ENCODE measurements around the gene LARGE1. TPM values are rescaled to one million over a fixed set of nuclear protein-coding genes. Genes with fewer than 3 reads are reported as not detected.

Gene LARGE1
- total and polyA plus RNA-seq, 2 of the 13 experiments (the other 11 are each of a cell fraction or from before 2014, with no cell fraction given): 8.4 to 11.0 TPM

DNA sequence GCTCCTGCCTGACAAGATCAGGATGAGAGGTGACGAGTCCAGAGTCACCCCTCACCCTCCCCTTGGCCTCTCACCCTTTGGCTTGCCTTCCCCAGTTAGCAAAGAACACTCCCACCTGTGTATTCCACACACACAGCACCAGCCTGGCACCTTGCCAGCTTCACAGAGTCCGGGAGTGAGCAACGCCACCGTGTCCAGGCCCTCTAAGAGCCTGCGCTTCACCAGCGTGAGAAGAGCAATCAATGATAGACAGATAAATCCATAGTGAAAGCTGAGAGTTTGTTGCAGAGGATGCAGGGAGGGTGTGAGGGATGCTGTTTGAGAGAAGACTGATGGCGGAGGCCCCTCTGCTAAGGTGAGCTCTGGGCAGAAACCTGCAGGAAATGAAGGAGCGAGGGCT is 404.5 kb downstream of the LARGE1 start (continued):
- TF ChIP-seq, protein P1, sequence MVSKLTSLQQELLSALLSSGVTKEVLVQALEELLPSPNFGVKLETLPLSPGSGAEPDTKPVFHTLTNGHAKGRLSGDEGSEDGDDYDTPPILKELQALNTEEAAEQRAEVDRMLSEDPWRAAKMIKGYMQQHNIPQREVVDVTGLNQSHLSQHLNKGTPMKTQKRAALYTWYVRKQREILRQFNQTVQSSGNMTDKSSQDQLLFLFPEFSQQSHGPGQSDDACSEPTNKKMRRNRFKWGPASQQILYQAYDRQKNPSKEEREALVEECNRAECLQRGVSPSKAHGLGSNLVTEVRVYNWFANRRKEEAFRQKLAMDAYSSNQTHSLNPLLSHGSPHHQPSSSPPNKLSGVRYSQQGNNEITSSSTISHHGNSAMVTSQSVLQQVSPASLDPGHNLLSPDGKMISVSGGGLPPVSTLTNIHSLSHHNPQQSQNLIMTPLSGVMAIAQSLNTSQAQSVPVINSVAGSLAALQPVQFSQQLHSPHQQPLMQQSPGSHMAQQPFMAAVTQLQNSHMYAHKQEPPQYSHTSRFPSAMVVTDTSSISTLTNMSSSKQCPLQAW (CRISPR knock-in tag; IDR thresholded peaks at IDR 0.05): no peak
- TF ChIP-seq NR2C2 (CRISPR knock-in tag; IDR thresholded peaks at IDR 0.05; ENCODE audit: borderline replicate concordance): 0 out of 2 replicates have a peak, but pooled peaks have one; percentile 21
- TF ChIP-seq AHR (CRISPR knock-in tag; IDR thresholded peaks at IDR 0.05): no peak
- peak; percentile 62; the same call in 1 of the 2 replicates for TF ChIP-seq SALL1 (CRISPR knock-in tag; IDR thresholded peaks at IDR 0.05)
- TF ChIP-seq MAFG (CRISPR knock-in tag; IDR thresholded peaks at IDR 0.05): no peak
- TF ChIP-seq ZBTB20 (CRISPR knock-in tag; IDR thresholded peaks at IDR 0.05; ENCODE audit: borderline replicate concordance, low read depth): no peak

DNA sequence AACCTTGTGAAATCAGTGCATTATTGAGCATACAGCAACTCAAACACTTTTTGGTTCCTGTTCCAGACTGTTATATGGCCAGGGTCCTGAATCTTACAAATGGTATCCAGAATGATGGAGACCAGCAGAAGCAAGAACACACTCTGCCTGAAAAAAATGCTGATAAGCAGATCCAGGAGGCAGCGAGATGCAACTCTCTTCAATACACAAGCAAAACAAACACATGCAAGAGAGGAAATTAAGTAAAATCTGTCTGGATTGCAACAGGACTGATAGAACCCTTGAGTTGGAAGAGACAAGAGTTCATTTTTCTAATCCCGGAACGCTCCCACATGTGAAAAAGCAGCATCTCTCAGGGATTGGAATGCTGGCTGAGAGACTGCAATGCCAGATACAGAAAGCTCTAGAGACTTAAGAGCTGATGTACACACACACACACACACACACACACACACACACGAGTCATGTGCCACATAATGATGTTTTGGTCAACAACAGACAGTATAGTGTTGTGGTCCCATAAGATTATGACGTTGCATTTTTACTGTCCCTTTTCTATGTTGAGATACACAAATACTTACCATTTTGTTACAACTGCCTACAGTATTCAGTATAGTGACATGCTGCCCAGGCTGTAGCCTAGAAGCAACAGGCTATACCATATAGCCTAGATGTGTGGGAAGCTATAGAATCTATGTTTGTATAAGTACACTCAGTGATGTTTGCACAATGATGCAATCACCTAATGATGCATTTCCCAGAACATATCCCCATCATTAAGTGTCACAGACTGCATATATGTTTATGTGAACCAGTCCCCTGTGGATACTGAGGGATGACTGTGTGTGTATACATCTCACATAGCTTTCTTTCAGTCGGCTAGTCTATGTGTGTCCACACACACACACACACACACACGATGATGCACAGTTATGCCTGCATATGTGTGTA is 406.6 kb downstream of the LARGE1 start:
- no TSS peak for BruUV-seq (replicated peaks)
- 83% methylated on average over 7 of the region's 7 CpGs for WGBS (ENCODE audit: low lambda C conversion rate)
- Histone ChIP-seq H3K4me2 (ENCODE audit: low read depth, low read length) (no peak overlapping the region), H3K36me3 (replicated peaks in 1 of 2; ENCODE audit: control insufficient read depth in 1 of 2, insufficient read depth in 2 of 2, low read length in 2 of 2) (no peaks in the 10 kb centered on the region), H3K9ac (ENCODE audit: insufficient read depth, low read depth, low read length) (no peak overlapping the region), H2AFZ (ENCODE audit: low read length) (no peak overlapping the region), H3K4me3 (replicated peaks in 1 of 3; ENCODE audit: insufficient read depth in 1 of 3, low read depth in 2 of 3, low read length in 3 of 3) (no peak overlapping the region), H3K27me3 (ENCODE audit: control insufficient read depth in 1 of 2, insufficient read depth in 2 of 2, low read length in 2 of 2) (no peaks in the 10 kb centered on the region), H3K27ac (ENCODE audit: extremely low read length, insufficient read depth, low read length) (no peak overlapping the region), H3K79me2 (ENCODE audit: insufficient read depth, low read length) (no peaks in the 10 kb centered on the region), H3K9me3 (ENCODE audit: low read length) (no peaks in the 10 kb centered on the region), H3K4me1 (ENCODE audit: insufficient read depth, low read length) (peaks cover 90% of the 10 kb centered on the region), H4K20me1 (ENCODE audit: insufficient read depth, low read length) (no peaks in the 10 kb centered on the region)
- intact Hi-C loops (cut with micrococcal nuclease; ENCODE audit: unreplicated experiment) (loop anchor here (10.0 kb wide), 1 partner anchor 401 kb away; no protein-coding TSS in a partner anchor), in situ Hi-C loops (cut with HindIII; ENCODE audit: extremely low pct_ligation_motif_present, low pct_unique_long_range_greater_than_20kb) (loop anchor here (10.0 to 25.0 kb wide), 2 partner anchors 209 to 399 kb away; partner anchors contain the start of gene LARGE1)
- POLR2A ChIA-PET: interaction anchor here (0.6 to 1.3 kb wide), 3 partner anchors 26 to 178 kb away, joined by 3 to 7 read pairs (median 4); no protein-coding TSS in a partner anchor
- CTCF ChIA-PET (ENCODE audit: low intra/inter-chr PET ratio, low total read pairs): no interaction called here
- no peak for FAIRE-seq
- peak; percentile 66 for DNase-seq (ENCODE audit: low spot score)
- ATAC-seq: peak; percentile 25; the same call in 1 of the 3 replicates
- TF ChIP-seq CEBPG (CRISPR knock-in tag; IDR thresholded peaks at IDR 0.05): peak; percentile 88
- TF ChIP-seq, protein P2, sequence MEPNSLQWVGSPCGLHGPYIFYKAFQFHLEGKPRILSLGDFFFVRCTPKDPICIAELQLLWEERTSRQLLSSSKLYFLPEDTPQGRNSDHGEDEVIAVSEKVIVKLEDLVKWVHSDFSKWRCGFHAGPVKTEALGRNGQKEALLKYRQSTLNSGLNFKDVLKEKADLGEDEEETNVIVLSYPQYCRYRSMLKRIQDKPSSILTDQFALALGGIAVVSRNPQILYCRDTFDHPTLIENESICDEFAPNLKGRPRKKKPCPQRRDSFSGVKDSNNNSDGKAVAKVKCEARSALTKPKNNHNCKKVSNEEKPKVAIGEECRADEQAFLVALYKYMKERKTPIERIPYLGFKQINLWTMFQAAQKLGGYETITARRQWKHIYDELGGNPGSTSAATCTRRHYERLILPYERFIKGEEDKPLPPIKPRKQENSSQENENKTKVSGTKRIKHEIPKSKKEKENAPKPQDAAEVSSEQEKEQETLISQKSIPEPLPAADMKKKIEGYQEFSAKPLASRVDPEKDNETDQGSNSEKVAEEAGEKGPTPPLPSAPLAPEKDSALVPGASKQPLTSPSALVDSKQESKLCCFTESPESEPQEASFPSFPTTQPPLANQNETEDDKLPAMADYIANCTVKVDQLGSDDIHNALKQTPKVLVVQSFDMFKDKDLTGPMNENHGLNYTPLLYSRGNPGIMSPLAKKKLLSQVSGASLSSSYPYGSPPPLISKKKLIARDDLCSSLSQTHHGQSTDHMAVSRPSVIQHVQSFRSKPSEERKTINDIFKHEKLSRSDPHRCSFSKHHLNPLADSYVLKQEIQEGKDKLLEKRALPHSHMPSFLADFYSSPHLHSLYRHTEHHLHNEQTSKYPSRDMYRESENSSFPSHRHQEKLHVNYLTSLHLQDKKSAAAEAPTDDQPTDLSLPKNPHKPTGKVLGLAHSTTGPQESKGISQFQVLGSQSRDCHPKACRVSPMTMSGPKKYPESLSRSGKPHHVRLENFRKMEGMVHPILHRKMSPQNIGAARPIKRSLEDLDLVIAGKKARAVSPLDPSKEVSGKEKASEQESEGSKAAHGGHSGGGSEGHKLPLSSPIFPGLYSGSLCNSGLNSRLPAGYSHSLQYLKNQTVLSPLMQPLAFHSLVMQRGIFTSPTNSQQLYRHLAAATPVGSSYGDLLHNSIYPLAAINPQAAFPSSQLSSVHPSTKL (CRISPR knock-in tag; IDR thresholded peaks at IDR 0.05): peak; percentile 47; the same call in 1 of the 2 replicates
- TF ChIP-seq, protein P3, sequence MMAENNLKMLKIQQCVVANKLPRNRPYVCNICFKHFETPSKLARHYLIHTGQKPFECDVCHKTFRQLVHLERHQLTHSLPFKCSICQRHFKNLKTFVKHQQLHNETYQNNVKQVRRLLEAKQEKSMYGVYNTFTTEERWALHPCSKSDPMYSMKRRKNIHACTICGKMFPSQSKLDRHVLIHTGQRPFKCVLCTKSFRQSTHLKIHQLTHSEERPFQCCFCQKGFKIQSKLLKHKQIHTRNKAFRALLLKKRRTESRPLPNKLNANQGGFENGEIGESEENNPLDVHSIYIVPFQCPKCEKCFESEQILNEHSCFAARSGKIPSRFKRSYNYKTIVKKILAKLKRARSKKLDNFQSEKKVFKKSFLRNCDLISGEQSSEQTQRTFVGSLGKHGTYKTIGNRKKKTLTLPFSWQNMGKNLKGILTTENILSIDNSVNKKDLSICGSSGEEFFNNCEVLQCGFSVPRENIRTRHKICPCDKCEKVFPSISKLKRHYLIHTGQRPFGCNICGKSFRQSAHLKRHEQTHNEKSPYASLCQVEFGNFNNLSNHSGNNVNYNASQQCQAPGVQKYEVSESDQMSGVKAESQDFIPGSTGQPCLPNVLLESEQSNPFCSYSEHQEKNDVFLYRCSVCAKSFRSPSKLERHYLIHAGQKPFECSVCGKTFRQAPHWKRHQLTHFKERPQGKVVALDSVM (CRISPR knock-in tag; IDR thresholded peaks at IDR 0.05): 0 out of 2 replicates have a peak, but pooled peaks have one; percentile 25
- TF ChIP-seq ZNF274 (CRISPR knock-in tag; IDR thresholded peaks at IDR 0.05): no peak
- peak; percentile 60 for TF ChIP-seq ATF7 (IDR thresholded peaks at IDR 0.05)
- no peak for TF ChIP-seq ATF7 (CRISPR knock-in tag; IDR thresholded peaks at IDR 0.05)
- TF ChIP-seq CEBPB (IDR thresholded peaks at IDR 0.05; ENCODE audit: borderline replicate concordance, low read depth, low read length): peak; percentile 81
